Calu3 (cell line): Measurements from ENCODE around the gene RPS4Y1. TPM values are rescaled to one million over a fixed set of nuclear protein-coding genes. Genes with fewer than 3 reads are reported as not detected.

Experiments used
- BruUV-seq: library from RNA; stranded (reverse); fragments of 400-500 nt; replicated peaks from 2 replicates; lab custom pipeline; 2021; lab: Mats Ljungman, UMichigan
- CTCF ChIA-PET: fragments of 300-600 bp; sonication (Branson Sonifier 250); formaldehyde crosslinking; loops from one replicate; lab custom pipeline; 2022; ENCODE audit warnings: antibody characterized with exemption; lab: Charles Lee
- DNase-seq: peaks from one replicate; pipeline ENCODE4 v3.0.0; 2022
- H3K27ac Mint-ChIP-seq: one replicate; pipeline ENCODE4 v1.8.0; 2022; ENCODE audit warnings: mixed read lengths; ENCODE audit not compliant: unreplicated experiment
- H3K27me3 Mint-ChIP-seq: one replicate; pipeline ENCODE4 v1.8.0; 2022; ENCODE audit warnings: mixed read lengths; ENCODE audit not compliant: unreplicated experiment
- H3K36me3 Mint-ChIP-seq: one replicate; pipeline ENCODE4 v1.8.0; 2022; ENCODE audit warnings: mild to moderate bottlenecking, moderate library complexity, mixed read lengths; ENCODE audit not compliant: insufficient read depth, unreplicated experiment
- H3K4me1 Mint-ChIP-seq: one replicate; pipeline ENCODE4 v1.8.0; 2022; ENCODE audit warnings: mild to moderate bottlenecking, low read depth, mixed read lengths; ENCODE audit not compliant: unreplicated experiment
- H3K4me3 Mint-ChIP-seq: one replicate; pipeline ENCODE4 v1.8.0; 2022; ENCODE audit warnings: mild to moderate bottlenecking, low read depth, moderate library complexity, mixed read lengths; ENCODE audit not compliant: unreplicated experiment
- H3K9me3 Mint-ChIP-seq: one replicate; pipeline ENCODE4 v1.8.0; 2022; ENCODE audit warnings: low read depth, mixed read lengths; ENCODE audit not compliant: unreplicated experiment
- CTCF ChIP-seq: fragments of 200-600 bp; IDR thresholded peaks from one replicate; pipeline ENCODE4 v1.8.0; 2022; ENCODE audit warnings: antibody characterized with exemption; ENCODE audit not compliant: unreplicated experiment
- intact Hi-C: fragments of 100-400 bp; cut with micrococcal nuclease; formaldehyde crosslinking; loops from one replicate; pipeline ENCODE4 v1.10.0; 2022; ENCODE audit not compliant: unreplicated experiment
- total RNA-seq: library from RNA; stranded (reverse); gene quantifications from 2 replicates; pipeline ENCODE4 v1.2.3, GENCODE V29; 2022

Gene RPS4Y1
- total RNA-seq, 1 experiment from 2014 or later, result not detected

- no peak for TF ChIP-seq CTCF
- CTCF ChIA-PET, result no interaction called here
- H3K4me1 Mint-ChIP-seq, result no peaks in the 10 kb centered on the region
- BruUV-seq, result no TSS peak
- no peak for DNase-seq
- no peaks in the 10 kb centered on the region for H3K9me3 Mint-ChIP-seq
- intact Hi-C loops, result no loop called here
- no peaks in the 10 kb centered on the region for H3K36me3 Mint-ChIP-seq
- H3K4me3 Mint-ChIP-seq, result no peak overlapping the region
- H3K27me3 Mint-ChIP-seq, result no peaks in the 10 kb centered on the region
- no peak overlapping the region for H3K27ac Mint-ChIP-seq
These were observed 32.8 kb downstream of the RPS4Y1 start for GRCh38 chrY:2874211-2874610.

GRCh38 chrY:2883561-2883960, 42.2 kb downstream of the RPS4Y1 start:
- Mint-ChIP-seq H3K9me3 (no peaks in the 10 kb centered on the region), H3K4me1 (no peaks in the 10 kb centered on the region), H3K36me3 (no peaks in the 10 kb centered on the region), H3K4me3 (no peak overlapping the region), H3K27me3 (no peaks in the 10 kb centered on the region), H3K27ac (no peak overlapping the region)
- no peak for DNase-seq
- BruUV-seq, result no TSS peak
- intact Hi-C loops, result no loop called here
- no peak for TF ChIP-seq CTCF
- CTCF ChIA-PET, result no interaction called here

- no peaks in the 10 kb centered on the region for H3K9me3 Mint-ChIP-seq
- H3K27ac Mint-ChIP-seq, result no peak overlapping the region
- DNase-seq, result no peak
- CTCF ChIA-PET, result no interaction called here
- BruUV-seq, result no TSS peak
- no peak overlapping the region for H3K4me3 Mint-ChIP-seq
- no peaks in the 10 kb centered on the region for H3K27me3 Mint-ChIP-seq
- no peaks in the 10 kb centered on the region for H3K36me3 Mint-ChIP-seq
- TF ChIP-seq CTCF, result no peak
- intact Hi-C loops, result no loop called here
- H3K4me1 Mint-ChIP-seq, result no peaks in the 10 kb centered on the region
These were observed 44.5 kb downstream of the RPS4Y1 start for GRCh38 chrY:2885880-2886279.

GRCh38 chrY:2887386-2887785, 46.0 kb downstream of the RPS4Y1 start:
- no peak for DNase-seq
- H3K9me3 Mint-ChIP-seq, result no peaks in the 10 kb centered on the region
- no peaks in the 10 kb centered on the region for H3K36me3 Mint-ChIP-seq
- H3K4me3 Mint-ChIP-seq, result no peak overlapping the region
- TF ChIP-seq CTCF, result no peak
- H3K4me1 Mint-ChIP-seq, result no peaks in the 10 kb centered on the region
- no peak overlapping the region for H3K27ac Mint-ChIP-seq
- intact Hi-C loops, result no loop called here
- no peaks in the 10 kb centered on the region for H3K27me3 Mint-ChIP-seq
- CTCF ChIA-PET, result no interaction called here
- no TSS peak for BruUV-seq

GRCh38 chrY:2887955-2888354, 46.6 kb downstream of the RPS4Y1 start:
- no peak for DNase-seq
- Mint-ChIP-seq H3K4me1 (no peaks in the 10 kb centered on the region), H3K36me3 (no peaks in the 10 kb centered on the region), H3K4me3 (no peak overlapping the region), H3K27ac (no peak overlapping the region), H3K27me3 (no peaks in the 10 kb centered on the region), H3K9me3 (no peaks in the 10 kb centered on the region)
- intact Hi-C loops, result no loop called here
- BruUV-seq, result no TSS peak
- TF ChIP-seq CTCF, result no peak
- CTCF ChIA-PET, result no interaction called here
